Lung (tissue), 12 donors: ENCODE measurements around the gene HIVEP1. TPM values are rescaled to one million over a fixed set of nuclear protein-coding genes. Genes with fewer than 3 reads are reported as not detected.

Experiments used
- ATAC-seq: fragments of 200-7000 bp; cut with Tn5 transposase; one replicate; pipeline ENCODE4 v1.9.1; 2020; ENCODE audit warnings: moderate number of reproducible peaks; ENCODE audit not compliant: insufficient read depth, low FRiP score
- DNase-seq, 3 donors: peaks; one replicate each; pipeline ENCODE4 v3.0.0-alpha.2; 2013 to 2017
- H3K27ac ChIP-seq, 2 donors: one replicate each; pipeline ENCODE4 v1.5.1; 2013; ENCODE audit warnings: mild to moderate bottlenecking in 2 of 2, moderate library complexity in 2 of 2, control low read depth in 1 of 2, inconsistent platforms in 1 of 2, low read depth in 1 of 2, low read length in 1 of 2
- H3K27me3 ChIP-seq, 3 donors: one replicate each; pipeline ENCODE4 v1.5.1; 2013; ENCODE audit warnings: low read length in 2 of 3; ENCODE audit not compliant: control insufficient read depth in 3 of 3, insufficient read depth in 3 of 3
- H3K36me3 ChIP-seq, 4 donors: one replicate each; pipeline ENCODE4 v1.5.1; 2013; ENCODE audit warnings: low read length in 4 of 4, mild to moderate bottlenecking in 1 of 4, moderate library complexity in 1 of 4; ENCODE audit not compliant: control insufficient read depth in 4 of 4, insufficient read depth in 4 of 4
- H3K4me1 ChIP-seq, 5 donors: one replicate each; pipeline ENCODE4 v1.5.1; 2013; ENCODE audit warnings: low read length in 5 of 5, mild to moderate bottlenecking in 2 of 5, moderate library complexity in 1 of 5; ENCODE audit not compliant: control insufficient read depth in 5 of 5, insufficient read depth in 5 of 5
- H3K4me3 ChIP-seq: one replicate; pipeline ENCODE4 v1.5.1; 2013; ENCODE audit warnings: mild to moderate bottlenecking, control low read depth, moderate library complexity
- H3K9ac ChIP-seq, 2 donors: one replicate each; pipeline ENCODE4 v1.5.1; 2013; ENCODE audit warnings: low read length in 2 of 2, control low read depth in 1 of 2; ENCODE audit not compliant: insufficient read depth in 1 of 2
- H3K9me3 ChIP-seq, 4 donors: one replicate each; pipeline ENCODE4 v1.5.1; 2013; ENCODE audit warnings: low read length in 3 of 4, mild to moderate bottlenecking in 1 of 4, moderate library complexity in 1 of 4; ENCODE audit not compliant: control insufficient read depth in 4 of 4, insufficient read depth in 3 of 4
- CTCF ChIP-seq: IDR thresholded peaks from 2 replicates; pipeline ENCODE4 v1.5.1; 2012; ENCODE audit warnings: mild to moderate bottlenecking; ENCODE audit errors: control extremely low read depth, extremely low read depth
- WGBS, 2 donors: extraction: QIAGEN DNeasy Blood & Tissue Kit; methylation state at CpG; one replicate each; pipeline ENCODE4 v1.1.7; 2013; 5-methylcytosine and 5-hydroxymethylcytosine counted together
- polyA plus RNA-seq, 2 donors: library from polyadenylated mRNA; stranded (reverse); fragments of 200-250 nt; gene quantifications; one replicate each; pipeline ENCODE4 v1.2.1, GENCODE V29; 2013
- total RNA-seq, 2 donors: library from RNA; depleted of rRNA in 1 of 2; stranded (reverse); fragments of >200 nt in 1 of 2; gene quantifications; one replicate each; pipeline ENCODE4 v1.2.1, GENCODE V29; 2014 to 2021
- donor health status: control.
- donor health status: control.
- donor health status: Bipolar disorder and iron deficiency.
- donor health status: healthy.
- donor health status: DM: yes; HTN: yes; CAD: no.

Gene HIVEP1
- total and polyA plus RNA-seq, 4 donors = 3.1 to 49.6 (median 20.5) TPM

- no peak for ATAC-seq
- H3K36me3 ChIP-seq = peaks cover 0 to 14% (median 3%) of the 10 kb centered on the region in 4 donors
- 74 to 77% methylated on average over 5 of the region's 5 CpGs for WGBS, 2 donors
Measured at GRCh38 chr6:12110523-12111362, 98.6 kb downstream of the HIVEP1 start.

GRCh38 chr6:12111363-12111670, 99.2 kb downstream of the HIVEP1 start:
- no peak for ATAC-seq
- no peak overlapping the region for H3K4me3 ChIP-seq
- peaks cover 0 to 14% (median 3%) of the 10 kb centered on the region in 4 donors for H3K36me3 ChIP-seq
- H3K9ac ChIP-seq = no peak overlapping the region
- no peak for TF ChIP-seq CTCF
- no peaks in the 10 kb centered on the region for H3K9me3 ChIP-seq
- no peak overlapping the region for H3K27ac ChIP-seq
- no peak for DNase-seq
- WGBS, 2 donors = 97 to 100% methylated on average over 2 of the region's 2 CpGs
- H3K27me3 ChIP-seq = no peaks in the 10 kb centered on the region
- H3K4me1 ChIP-seq = peaks cover 0 to 10% (median 0%) of the 10 kb centered on the region in 5 donors

More at GRCh38 chr6:12110523-12111362, 98.6 kb downstream of the HIVEP1 start:
- no peak for TF ChIP-seq CTCF
- no peak overlapping the region for H3K4me3 ChIP-seq
- DNase-seq = peak in 1 of 3 donors; percentile 13
- no peaks in the 10 kb centered on the region for H3K9me3 ChIP-seq
- peaks cover 0 to 10% (median 0%) of the 10 kb centered on the region in 5 donors for H3K4me1 ChIP-seq
- no peak overlapping the region for H3K9ac ChIP-seq
- no peak overlapping the region for H3K27ac ChIP-seq
- H3K27me3 ChIP-seq = no peaks in the 10 kb centered on the region

- Histone ChIP-seq H3K4me3 (no peak overlapping the region), H3K27me3 (no peaks in the 10 kb centered on the region), H3K36me3 (peaks cover 0 to 14% (median 3%) of the 10 kb centered on the region in 4 donors), H3K27ac (no peak overlapping the region), H3K4me1 (peaks cover 0 to 10% (median 0%) of the 10 kb centered on the region in 5 donors), H3K9me3 (peaks cover 0 to 2% (median 0%) of the 10 kb centered on the region in 4 donors), H3K9ac (no peak overlapping the region)
- no peak for TF ChIP-seq CTCF
- 90 to 92% methylated on average over 9 of the region's 9 CpGs for WGBS, 2 donors
- no peak for DNase-seq
- ATAC-seq = no peak
Measured at GRCh38 chr6:12112540-12113189, 100.6 kb downstream of the HIVEP1 start.
